ENCODE results near the gene DSE. TPM values are rescaled to one million over a fixed set of nuclear protein-coding genes. Genes with fewer than 3 reads are reported as not detected.

The DSE gene
- total RNA-seq, 4 donors from 2014 or later = 12.6 to 71.8 (median 16.2) TPM

GRCh38 chr6:116371120-116371917 lies 572 bp downstream of the DSE start:
- DNase-seq = peak; percentile 49 to 75 (median 63)
- TF ChIP-seq POLR2A (IDR thresholded peaks at IDR 0.05) (peak in 1 of 2 donors; percentile 19), CTCF (IDR thresholded peaks at IDR 0.05) (no peak)
- Histone ChIP-seq H3K4me1 (peaks cover 0 to 10% (median 1%) of the 10 kb centered on the region in 4 donors), H3K9me3 (no peaks in the 10 kb centered on the region), H3K27me3 (no peaks in the 10 kb centered on the region), H3K4me3 (peak overlapping the region; percentile 64 to 86 (median 78)), H3K27ac (peak overlapping the region; percentile 84 to 90 (median 88)), H3K36me3 (no peaks in the 10 kb centered on the region)

GRCh38 chr6:116371918-116372209 lies 1.1 kb downstream of the DSE start:
- H3K4me1 ChIP-seq = peaks cover 0 to 10% (median 1%) of the 10 kb centered on the region in 4 donors
- peak overlapping the region in 3 of 4 donors; percentile 84 to 90 (median 88) for H3K27ac ChIP-seq
- peak overlapping the region; percentile 64 to 86 (median 78) for H3K4me3 ChIP-seq
- no peaks in the 10 kb centered on the region for H3K27me3 ChIP-seq
- no peaks in the 10 kb centered on the region for H3K36me3 ChIP-seq
- DNase-seq = no peak
- TF ChIP-seq POLR2A (IDR thresholded peaks at IDR 0.05) (no peak), CTCF (IDR thresholded peaks at IDR 0.05) (no peak)
- no peaks in the 10 kb centered on the region for H3K9me3 ChIP-seq

GRCh38 chr6:116373300-116373699 lies 2.6 kb downstream of the DSE start:
- no peak for DNase-seq
- H3K4me3 ChIP-seq = no peak overlapping the region
- no peaks in the 10 kb centered on the region for H3K27me3 ChIP-seq
- no peak for TF ChIP-seq CTCF (IDR thresholded peaks at IDR 0.05)
- TF ChIP-seq POLR2A (IDR thresholded peaks at IDR 0.05) = no peak
- peaks cover 0 to 10% (median under 1%) of the 10 kb centered on the region in 4 donors for H3K4me1 ChIP-seq
- no peaks in the 10 kb centered on the region for H3K36me3 ChIP-seq
- no peak overlapping the region for H3K27ac ChIP-seq
- H3K9me3 ChIP-seq = no peaks in the 10 kb centered on the region

- no peak for TF ChIP-seq POLR2A (IDR thresholded peaks at IDR 0.05)
- no peak for TF ChIP-seq CTCF (IDR thresholded peaks at IDR 0.05)
- DNase-seq = no peak
- H3K4me3 ChIP-seq = no peak overlapping the region
These were observed 3.2 kb downstream of the DSE start for GRCh38 chr6:116373940-116374339.

GRCh38 chr6:116374586-116374985 lies 3.8 kb downstream of the DSE start:
- H3K4me1 ChIP-seq = peaks cover 0 to 5% (median 0%) of the 10 kb centered on the region in 4 donors
- DNase-seq = no peak
- no peaks in the 10 kb centered on the region for H3K27me3 ChIP-seq
- no peak overlapping the region for H3K4me3 ChIP-seq
- no peak for TF ChIP-seq CTCF (IDR thresholded peaks at IDR 0.05)
- no peak for TF ChIP-seq POLR2A (IDR thresholded peaks at IDR 0.05)
- H3K36me3 ChIP-seq = no peaks in the 10 kb centered on the region
- no peaks in the 10 kb centered on the region for H3K9me3 ChIP-seq
- no peak overlapping the region for H3K27ac ChIP-seq

More at GRCh38 chr6:116373940-116374339, 3.2 kb downstream of the DSE start:
- H3K4me1 ChIP-seq = peaks cover 0 to 8% (median 0%) of the 10 kb centered on the region in 4 donors
- H3K9me3 ChIP-seq = no peaks in the 10 kb centered on the region
- H3K27ac ChIP-seq = no peak overlapping the region
- no peaks in the 10 kb centered on the region for H3K36me3 ChIP-seq
- no peaks in the 10 kb centered on the region for H3K27me3 ChIP-seq
